Smooth muscle cell (in vitro differentiated cells): ENCODE results near the gene ERI3. TPM values are rescaled to one million over a fixed set of nuclear protein-coding genes. Genes with fewer than 3 reads are reported as not detected.

Experiments
- DNase-seq: peaks from one replicate; lab custom pipeline; 2025; ENCODE audit not compliant: unreplicated experiment; lab: John Stamatoyannopoulos, UW
- H2AFZ ChIP-seq: fragments of 200-600 bp; sonication (generic); 2 replicates; pipeline ENCODE4 v1.6.0; 2016; ENCODE audit warnings: antibody characterized with exemption, low read depth, mild to moderate bottlenecking
- H3F3A ChIP-seq: fragments of 200-600 bp; sonication (generic); 2 replicates; pipeline ENCODE4 v1.6.0; 2017; ENCODE audit warnings: antibody characterized with exemption, low read depth
- H3K27ac ChIP-seq: fragments of 200-600 bp; sonication (generic); 2 replicates; pipeline ENCODE4 v1.5.1; 2016; ENCODE audit warnings: low read depth, mild to moderate bottlenecking
- H3K27me3 ChIP-seq: fragments of 200-600 bp; sonication (generic); 2 replicates; pipeline ENCODE4 v1.6.1; 2016; ENCODE audit warnings: low read depth, mild to moderate bottlenecking
- H3K36me3 ChIP-seq: fragments of 200-600 bp; sonication (generic); 2 replicates; pipeline ENCODE4 v1.5.1; 2016; ENCODE audit warnings: low read depth
- H3K4me1 ChIP-seq: fragments of 200-600 bp; sonication (generic); 2 replicates; pipeline ENCODE4 v1.5.1; 2016; ENCODE audit warnings: low read depth
- H3K4me2 ChIP-seq: fragments of 200-600 bp; sonication (generic); 2 replicates; pipeline ENCODE4 v1.6.0; 2016; ENCODE audit warnings: mild to moderate bottlenecking
- H3K4me3 ChIP-seq: fragments of 200-600 bp; sonication (generic); 2 replicates; pipeline ENCODE4 v1.5.1; 2016; ENCODE audit warnings: mild to moderate bottlenecking
- H3K79me2 ChIP-seq: fragments of 200-600 bp; sonication (generic); 2 replicates; pipeline ENCODE4 v1.6.0; 2016; ENCODE audit warnings: low read depth, mild to moderate bottlenecking
- H3K9ac ChIP-seq: fragments of 200-600 bp; sonication (generic); 2 replicates; pipeline ENCODE4 v1.6.0; 2016; ENCODE audit warnings: low read depth
- H3K9me3 ChIP-seq: fragments of 200-600 bp; sonication (generic); replicated peaks from 2 replicates; pipeline ENCODE4 v1.5.1; 2016; ENCODE audit warnings: low read depth
- H4K20me1 ChIP-seq: fragments of 200-600 bp; sonication (generic); 2 replicates; pipeline ENCODE4 v1.6.0; 2016; ENCODE audit warnings: low read depth
- CTCF ChIP-seq: fragments of 200-600 bp; sonication (generic); IDR thresholded peaks from 2 replicates; pipeline ENCODE4 v1.5.1; 2017; ENCODE audit warnings: borderline replicate concordance, mild to moderate bottlenecking, antibody characterized with exemption; ENCODE audit not compliant: insufficient read depth, poor library complexity, severe bottlenecking
- WGBS: methylation state at CpG from one replicate; pipeline ENCODE4 v1.1.7; 2016; ENCODE audit warnings: low lambda C conversion rate; 5-methylcytosine and 5-hydroxymethylcytosine counted together
- polyA plus RNA-seq: library from polyadenylated mRNA; unstranded; fragments of >200 nt; fragmentation: Nextera tagmentation; extraction: Ambion mirVana; gene quantifications from 2 replicates; pipeline ENCODE4 v1.2.1, GENCODE V29; 2016
- total RNA-seq: library from RNA; depleted of rRNA; stranded (reverse); fragments of >200 nt; gene quantifications from 2 replicates; pipeline ENCODE4 v1.2.3, GENCODE V29; 2014

ERI3 gene
- total and polyA plus RNA-seq, 2 experiments from 2014 or later = 91.2 to 112 TPM

- H3K4me2 ChIP-seq = no peak overlapping the region
- no peak overlapping the region for H2AFZ ChIP-seq
- no peak overlapping the region for H3K4me3 ChIP-seq
- H3F3A ChIP-seq = peaks cover 13% of the 10 kb centered on the region
- TF ChIP-seq CTCF = no peak
- H4K20me1 ChIP-seq = peaks cover 16% of the 10 kb centered on the region
- DNase-seq = no peak
- peaks cover 19% of the 10 kb centered on the region for H3K4me1 ChIP-seq
- no peak overlapping the region for H3K27ac ChIP-seq
- H3K36me3 ChIP-seq = no peaks in the 10 kb centered on the region
- no peak overlapping the region for H3K9ac ChIP-seq
- no peaks in the 10 kb centered on the region for H3K9me3 ChIP-seq
- H3K79me2 ChIP-seq = no peaks in the 10 kb centered on the region
- no peaks in the 10 kb centered on the region for H3K27me3 ChIP-seq
- 99% methylated on average over 5 of the region's 5 CpGs for WGBS
These were observed 119.2 kb downstream of the ERI3 start for GRCh38 chr1:44235808-44236207.

- Histone ChIP-seq H4K20me1 (peaks cover 8% of the 10 kb centered on the region), H3K4me3 (no peak overlapping the region), H3F3A (no peaks in the 10 kb centered on the region), H3K27me3 (no peaks in the 10 kb centered on the region), H3K4me1 (no peaks in the 10 kb centered on the region), H3K79me2 (no peaks in the 10 kb centered on the region), H3K4me2 (no peak overlapping the region), H3K36me3 (no peaks in the 10 kb centered on the region), H3K9ac (no peak overlapping the region), H2AFZ (no peak overlapping the region), H3K9me3 (no peaks in the 10 kb centered on the region), H3K27ac (no peak overlapping the region)
- 92% methylated on average over 1 of the region's 1 CpG for WGBS
- no peak for TF ChIP-seq CTCF
- DNase-seq = no peak
These were observed 121.5 kb downstream of the ERI3 start for GRCh38 chr1:44233593-44233992.

- no peak overlapping the region for H3K9ac ChIP-seq
- H3K36me3 ChIP-seq = no peaks in the 10 kb centered on the region
- H3K79me2 ChIP-seq = no peaks in the 10 kb centered on the region
- H3K4me2 ChIP-seq = no peak overlapping the region
- no peaks in the 10 kb centered on the region for H3K9me3 ChIP-seq
- WGBS = 97% methylated on average over 3 of the region's 3 CpGs
- H3K4me1 ChIP-seq = no peaks in the 10 kb centered on the region
- H3F3A ChIP-seq = no peaks in the 10 kb centered on the region
- DNase-seq = no peak
- TF ChIP-seq CTCF = no peak
- H3K4me3 ChIP-seq = no peak overlapping the region
- no peak overlapping the region for H3K27ac ChIP-seq
- H3K27me3 ChIP-seq = no peaks in the 10 kb centered on the region
- no peaks in the 10 kb centered on the region for H4K20me1 ChIP-seq
- H2AFZ ChIP-seq = no peak overlapping the region
These were observed 124.3 kb downstream of the ERI3 start for GRCh38 chr1:44230796-44231195.

GRCh38 chr1:44229435-44230167, 125.5 kb downstream of the ERI3 start:
- 99% methylated on average over 16 of the region's 16 CpGs for WGBS
- H3K4me3 ChIP-seq = no peak overlapping the region
- TF ChIP-seq CTCF = no peak

More at GRCh38 chr1:44229435-44230167, 125.5 kb downstream of the ERI3 start:
- Histone ChIP-seq H3K9me3 (no peaks in the 10 kb centered on the region), H3K27ac (no peak overlapping the region), H3K36me3 (no peaks in the 10 kb centered on the region), H3K79me2 (no peaks in the 10 kb centered on the region), H3K4me2 (no peak overlapping the region), H2AFZ (no peak overlapping the region), H3F3A (no peaks in the 10 kb centered on the region), H3K9ac (no peak overlapping the region), H3K27me3 (no peaks in the 10 kb centered on the region), H4K20me1 (no peaks in the 10 kb centered on the region), H3K4me1 (no peaks in the 10 kb centered on the region)
- DNase-seq = no peak
